ENCODE results near the gene SLC17A7.

The SLC17A7 gene

GRCh38 chr19:49430172-49430677 lies 11.1 kb downstream of the SLC17A7 start:
- H4K20me1 ChIP-seq = peaks cover 0 to 9% (median 0%) of the 10 kb centered on the region in 11 experiments; a peak in 4 of 22 replicates
- H3K36me3 ChIP-seq = no peaks in the 10 kb centered on the region
- H3K4me3 ChIP-seq = no peak overlapping the region
- H3K9ac ChIP-seq = no peak overlapping the region
- H3K27ac ChIP-seq = no peak overlapping the region
- TF ChIP-seq Cebpa-rat (IDR thresholded peaks at IDR 0.05) = no peak
- peaks cover 19 to 54% (median 42%) of the 10 kb centered on the region in 10 experiments for H3K4me1 ChIP-seq
- peaks cover 4 to 27% (median 18%) of the 10 kb centered on the region in 11 experiments; a peak in 15 of 22 replicates for H3K9me3 ChIP-seq (replicated peaks in 1 of 11)
- H3K27me3 ChIP-seq = peaks cover 100% of the 10 kb centered on the region in 11 experiments
- H3K4me2 ChIP-seq = peak overlapping the region in 6 of 11 experiments; percentile 9 to 16 (median 12); a peak in 5 of 22 replicates

- H3K9me3 ChIP-seq (replicated peaks in 1 of 11) = peaks cover 4 to 24% (median 18%) of the 10 kb centered on the region in 11 experiments; a peak in 15 of 22 replicates
- H3K27ac ChIP-seq = no peak overlapping the region
- peaks cover 100% of the 10 kb centered on the region in 11 experiments for H3K27me3 ChIP-seq
- peaks cover 0 to 9% (median 0%) of the 10 kb centered on the region in 11 experiments; a peak in 6 of 22 replicates for H4K20me1 ChIP-seq
- no peaks in the 10 kb centered on the region for H3K36me3 ChIP-seq
- no peak overlapping the region for H3K9ac ChIP-seq
- no peak for TF ChIP-seq Cebpa-rat (IDR thresholded peaks at IDR 0.05)
- peaks cover 22 to 65% (median 50%) of the 10 kb centered on the region in 10 experiments for H3K4me1 ChIP-seq
- H3K4me3 ChIP-seq = 0 out of 20 replicates have a peak overlapping the region, but pooled peaks of 1 of the 10 experiments have one; percentile 26
- H3K4me2 ChIP-seq = peak overlapping the region in 9 of 11 experiments; percentile 21 to 70 (median 51); a peak in 11 of 22 replicates
These were observed 12.5 kb downstream of the SLC17A7 start for GRCh38 chr19:49428547-49429451.

- Histone ChIP-seq H3K27me3 (peaks cover 100% of the 10 kb centered on the region in 11 experiments), H3K9me3 (replicated peaks in 1 of 11) (peaks cover 4 to 20% (median 14%) of the 10 kb centered on the region in 11 experiments; a peak in 15 of 22 replicates), H3K4me2 (peak overlapping the region in 10 of 11 experiments; percentile 21 to 70 (median 50); a peak in 17 of 22 replicates), H4K20me1 (peaks cover 0 to 17% (median 5%) of the 10 kb centered on the region in 11 experiments; a peak in 11 of 22 replicates), H3K9ac (no peak overlapping the region), H3K27ac (no peak overlapping the region), H3K4me3 (peak overlapping the region in 2 of 10 experiments; percentile 26 to 46; a peak in 2 of 20 replicates), H3K36me3 (no peaks in the 10 kb centered on the region), H3K4me1 (peaks cover 30 to 73% (median 58%) of the 10 kb centered on the region in 10 experiments)
- TF ChIP-seq Cebpa-rat (IDR thresholded peaks at IDR 0.05) = no peak
These were observed 13.3 kb downstream of the SLC17A7 start for GRCh38 chr19:49427855-49428546.

- H3K9me3 ChIP-seq (replicated peaks in 1 of 11) = peaks cover 2 to 15% (median 7%) of the 10 kb centered on the region in 11 experiments; a peak in 15 of 22 replicates
- TF ChIP-seq Cebpa-rat (IDR thresholded peaks at IDR 0.05) = no peak
- peaks cover 0 to 20% (median 6%) of the 10 kb centered on the region in 11 experiments; a peak in 11 of 22 replicates for H4K20me1 ChIP-seq
- H3K9ac ChIP-seq = no peak overlapping the region
- H3K4me2 ChIP-seq = peak overlapping the region in 2 of 11 experiments; percentile 47 to 56; a peak in 3 of 22 replicates
- H3K27ac ChIP-seq = no peak overlapping the region
- H3K4me1 ChIP-seq = peaks cover 36 to 78% (median 63%) of the 10 kb centered on the region in 10 experiments
- peaks cover 100% of the 10 kb centered on the region in 11 experiments for H3K27me3 ChIP-seq
- H3K4me3 ChIP-seq = no peak overlapping the region
- no peaks in the 10 kb centered on the region for H3K36me3 ChIP-seq
These were observed 14.0 kb downstream of the SLC17A7 start for GRCh38 chr19:49427339-49427738.

GRCh38 chr19:49425922-49426592 lies 15.3 kb downstream of the SLC17A7 start:
- H3K27me3 ChIP-seq = peaks cover 99 to 100% (median 100%) of the 10 kb centered on the region in 11 experiments
- peaks cover 42 to 77% (median 67%) of the 10 kb centered on the region in 10 experiments for H3K4me1 ChIP-seq
- H3K27ac ChIP-seq = no peak overlapping the region
- TF ChIP-seq Cebpa-rat (IDR thresholded peaks at IDR 0.05) = no peak
- H3K36me3 ChIP-seq = no peaks in the 10 kb centered on the region
- H3K4me2 ChIP-seq = peak overlapping the region; percentile 62 to 93 (median 71)
- H3K9me3 ChIP-seq (replicated peaks in 1 of 11) = peaks cover 0 to 6% (median 2%) of the 10 kb centered on the region in 11 experiments; a peak in 11 of 22 replicates
- no peak overlapping the region for H3K9ac ChIP-seq
- peaks cover 0 to 22% (median 6%) of the 10 kb centered on the region in 11 experiments; a peak in 11 of 22 replicates for H4K20me1 ChIP-seq
- H3K4me3 ChIP-seq = peak overlapping the region in 8 of 10 experiments; percentile 3 to 56 (median 20); a peak in 9 of 20 replicates

GRCh38 chr19:49425178-49425577 lies 16.1 kb downstream of the SLC17A7 start, which contains the start of gene GFY:
Gene GFY, plus strand, starts transcription at chr19:49425388. Its CDS starts 1,043 bp downstream, at chr19:49426431.
- no peak for TF ChIP-seq Cebpa-rat (IDR thresholded peaks at IDR 0.05)
- Histone ChIP-seq H3K36me3 (no peaks in the 10 kb centered on the region), H3K4me3 (peak within 1 kb of the TSS in 8 of 10 experiments; percentile 3 to 56 (median 20); a peak in 9 of 20 replicates), H3K27ac (no peak within 1 kb of the TSS), H3K4me2 (peak within 1 kb of the TSS; percentile 62 to 93 (median 71)), H3K9ac (no peak within 1 kb of the TSS), H4K20me1 (peaks cover 0 to 22% (median 6%) of the 10 kb centered on the region in 11 experiments; a peak in 11 of 22 replicates), H3K9me3 (replicated peaks in 1 of 11) (peaks cover 0 to 9% (median 4%) of the 10 kb centered on the region in 11 experiments; a peak in 11 of 22 replicates), H3K27me3 (peaks cover 99 to 100% (median 100%) of the 10 kb centered on the region in 11 experiments), H3K4me1 (peaks cover 42 to 74% (median 67%) of the 10 kb centered on the region in 10 experiments)

GRCh38 chr19:49423985-49424303 lies 17.4 kb downstream of the SLC17A7 start:
- H3K4me3 ChIP-seq = peak overlapping the region in 5 of 10 experiments; percentile 0 to 54 (median 31); a peak in 3 of 20 replicates
- H3K27ac ChIP-seq = no peak overlapping the region
- H3K4me2 ChIP-seq = peak overlapping the region; percentile 51 to 86 (median 72)
- peaks cover 0 to 9% (median 4%) of the 10 kb centered on the region in 11 experiments; a peak in 11 of 22 replicates for H3K9me3 ChIP-seq (replicated peaks in 1 of 11)
- peaks cover 95 to 100% (median 100%) of the 10 kb centered on the region in 11 experiments for H3K27me3 ChIP-seq
- peaks cover 43 to 77% (median 72%) of the 10 kb centered on the region in 10 experiments for H3K4me1 ChIP-seq
- H3K36me3 ChIP-seq = no peaks in the 10 kb centered on the region
- H4K20me1 ChIP-seq = peaks cover 0 to 22% (median 6%) of the 10 kb centered on the region in 11 experiments; a peak in 11 of 22 replicates
- TF ChIP-seq Cebpa-rat (IDR thresholded peaks at IDR 0.05) = no peak
- H3K9ac ChIP-seq = 0 out of 22 replicates have a peak overlapping the region, but pooled peaks of 1 of the 11 experiments have one; percentile 34
